SJSA1 (cell line): ENCODE data around the gene YIF1B. TPM values are rescaled to one million over a fixed set of nuclear protein-coding genes. Genes with fewer than 3 reads are reported as not detected.
"Not testable (repeated sequence)": the region's sequence is repeated elsewhere in the genome, so short reads cannot be mapped to it uniquely, and the experiment has no call there.

Experiments
- DNase-seq, 2 experiments: peaks; one replicate each; pipeline ENCODE4 v3.0.0-alpha.2; 2015 to 2020; ENCODE audit warnings: low spot score in 2 of 2, low read depth in 1 of 2
- H3K27ac ChIP-seq: fragments of 250-450 bp; sonication (Bioruptor Pico); 2 replicates; pipeline ENCODE4 v1.5.1; 2020; ENCODE audit warnings: mild to moderate bottlenecking, moderate library complexity
- H3K27me3 ChIP-seq: fragments of 250-450 bp; sonication (Bioruptor Pico); replicated peaks from 2 replicates; pipeline ENCODE4 v1.5.1; 2020; ENCODE audit warnings: mild to moderate bottlenecking, moderate library complexity
- H3K36me3 ChIP-seq: fragments of 250-450 bp; sonication (Bioruptor Pico); 2 replicates; pipeline ENCODE4 v1.5.1; 2020; ENCODE audit warnings: mild to moderate bottlenecking
- H3K4me1 ChIP-seq: fragments of 250-450 bp; sonication (Bioruptor Pico); replicated peaks from 2 replicates; pipeline ENCODE4 v1.6.1; 2021; ENCODE audit warnings: mild to moderate bottlenecking
- H3K4me3 ChIP-seq: fragments of 250-450 bp; sonication (Bioruptor Pico); 2 replicates; pipeline ENCODE4 v1.5.1; 2020; ENCODE audit warnings: mild to moderate bottlenecking
- H3K9me3 ChIP-seq: fragments of 250-450 bp; sonication (Bioruptor Pico); replicated peaks from 2 replicates; pipeline ENCODE4 v1.5.1; 2020; ENCODE audit warnings: mild to moderate bottlenecking
- total RNA-seq: library from RNA; depleted of rRNA; stranded (reverse); fragments of >200 nt; shearing (Covaris generic); gene quantifications from 2 replicates; pipeline ENCODE4 v1.2.3, GENCODE V29; 2014

Gene YIF1B
- total RNA-seq, 1 experiment from 2014 or later, result 92.4 TPM

GRCh38 chr19:38350883-38351282 lies 35.1 kb upstream of the YIF1B start:
- DNase-seq, result no peak
- Histone ChIP-seq H3K4me1 (no peaks in the 10 kb centered on the region), H3K9me3 (no peaks in the 10 kb centered on the region), H3K36me3 (no peaks in the 10 kb centered on the region), H3K27me3 (peaks cover 7% of the 10 kb centered on the region), H3K27ac (no peak overlapping the region), H3K4me3 (no peak overlapping the region)

GRCh38 chr19:38346837-38347236 lies 31.1 kb upstream of the YIF1B start:
- H3K4me1 ChIP-seq, result no peaks in the 10 kb centered on the region
- H3K9me3 ChIP-seq, result no peaks in the 10 kb centered on the region
- H3K27me3 ChIP-seq, result no peaks in the 10 kb centered on the region
- H3K36me3 ChIP-seq, result no peaks in the 10 kb centered on the region
- DNase-seq, result no peak
- H3K4me3 ChIP-seq, result no peak overlapping the region
- no peak overlapping the region for H3K27ac ChIP-seq

GRCh38 chr19:38340927-38341326 lies 25.2 kb upstream of the YIF1B start:
- H3K27me3 ChIP-seq, result no peaks in the 10 kb centered on the region
- no peak for DNase-seq
- H3K4me1 ChIP-seq, result peaks cover 4% of the 10 kb centered on the region; the same call in 1 of the 2 replicates
- H3K9me3 ChIP-seq, result no peaks in the 10 kb centered on the region
- H3K36me3 ChIP-seq, result no peaks in the 10 kb centered on the region
- no peak overlapping the region for H3K4me3 ChIP-seq
- no peak overlapping the region for H3K27ac ChIP-seq

GRCh38 chr19:38339011-38339410 lies 23.3 kb upstream of the YIF1B start:
- H3K36me3 ChIP-seq, H3K4me3 ChIP-seq, H3K9me3 ChIP-seq, H3K4me1 ChIP-seq, H3K27me3 ChIP-seq, H3K27ac ChIP-seq, DNase-seq: not testable (repeated sequence)

GRCh38 chr19:38337360-38337653 lies 21.6 kb upstream of the YIF1B start:
- no peak for DNase-seq

GRCh38 chr19:38336638-38337359 lies 21.1 kb upstream of the YIF1B start:
- peaks cover 4% of the 10 kb centered on the region; the same call in 1 of the 2 replicates for H3K4me1 ChIP-seq
- no peak overlapping the region for H3K27ac ChIP-seq
- H3K9me3 ChIP-seq, result no peaks in the 10 kb centered on the region
- no peaks in the 10 kb centered on the region for H3K27me3 ChIP-seq
- peak; percentile 73 to 92 for DNase-seq
- H3K36me3 ChIP-seq, result no peaks in the 10 kb centered on the region
- H3K4me3 ChIP-seq, result peak overlapping the region; percentile 47

More at GRCh38 chr19:38337360-38337653, 21.6 kb upstream of the YIF1B start:
- Histone ChIP-seq H3K27ac (no peak overlapping the region), H3K4me3 (peak overlapping the region; percentile 47; the same call in 1 of the 2 replicates), H3K27me3 (no peaks in the 10 kb centered on the region), H3K4me1 (peaks cover 4% of the 10 kb centered on the region; the same call in 1 of the 2 replicates), H3K9me3 (no peaks in the 10 kb centered on the region), H3K36me3 (no peaks in the 10 kb centered on the region)

- H3K4me1 ChIP-seq, result peaks cover 4% of the 10 kb centered on the region; the same call in 1 of the 2 replicates
- H3K9me3 ChIP-seq, result no peaks in the 10 kb centered on the region
- peak overlapping the region; percentile 47 for H3K4me3 ChIP-seq
- H3K36me3 ChIP-seq, result no peaks in the 10 kb centered on the region
- peak overlapping the region; percentile 33 for H3K27ac ChIP-seq
- H3K27me3 ChIP-seq, result no peaks in the 10 kb centered on the region
- peak; percentile 94 to 98 for DNase-seq
These were observed 20.3 kb upstream of the YIF1B start for GRCh38 chr19:38335949-38336637.

GRCh38 chr19:38333245-38333644 lies 17.5 kb upstream of the YIF1B start:
- Histone ChIP-seq H3K36me3 (no peaks in the 10 kb centered on the region), H3K4me1 (peaks cover 4% of the 10 kb centered on the region; the same call in 1 of the 2 replicates), H3K9me3 (no peaks in the 10 kb centered on the region), H3K4me3 (no peak overlapping the region), H3K27me3 (no peaks in the 10 kb centered on the region), H3K27ac (no peak overlapping the region)
- no peak for DNase-seq

- no peak for DNase-seq
- no peak overlapping the region for H3K27ac ChIP-seq
- no peaks in the 10 kb centered on the region for H3K27me3 ChIP-seq
- H3K4me1 ChIP-seq, result no peaks in the 10 kb centered on the region
- H3K9me3 ChIP-seq, result no peaks in the 10 kb centered on the region
- H3K4me3 ChIP-seq, result no peak overlapping the region
- H3K36me3 ChIP-seq, result no peaks in the 10 kb centered on the region
These were observed 16.0 kb upstream of the YIF1B start for GRCh38 chr19:38331728-38332127.

GRCh38 chr19:38329651-38330050 lies 13.9 kb upstream of the YIF1B start:
- Histone ChIP-seq H3K4me3 (no peak overlapping the region), H3K4me1 (no peaks in the 10 kb centered on the region), H3K27me3 (no peaks in the 10 kb centered on the region), H3K27ac (no peak overlapping the region), H3K36me3 (no peaks in the 10 kb centered on the region), H3K9me3 (no peaks in the 10 kb centered on the region)
- DNase-seq, result no peak

- Histone ChIP-seq H3K4me3 (no peak overlapping the region), H3K9me3 (no peaks in the 10 kb centered on the region), H3K36me3 (no peaks in the 10 kb centered on the region), H3K27me3 (no peaks in the 10 kb centered on the region), H3K27ac (no peak overlapping the region), H3K4me1 (no peaks in the 10 kb centered on the region)
- no peak for DNase-seq
These were observed 10.8 kb upstream of the YIF1B start for GRCh38 chr19:38326591-38326990.

GRCh38 chr19:38324431-38324830 lies 8.7 kb upstream of the YIF1B start:
- H3K4me1 ChIP-seq, result peaks cover 9% of the 10 kb centered on the region

GRCh38 chr19:38323291-38323690 lies 7.5 kb upstream of the YIF1B start:
- H3K36me3 ChIP-seq, result no peaks in the 10 kb centered on the region
- H3K4me3 ChIP-seq, result no peak overlapping the region
- H3K4me1 ChIP-seq, result peaks cover 11% of the 10 kb centered on the region
- peaks cover 18% of the 10 kb centered on the region for H3K27me3 ChIP-seq
- H3K9me3 ChIP-seq, result no peaks in the 10 kb centered on the region
- no peak overlapping the region for H3K27ac ChIP-seq
- DNase-seq, result no peak

More at GRCh38 chr19:38324431-38324830, 8.7 kb upstream of the YIF1B start:
- H3K9me3 ChIP-seq, result no peaks in the 10 kb centered on the region
- no peak overlapping the region for H3K4me3 ChIP-seq
- H3K27me3 ChIP-seq, result peaks cover 13% of the 10 kb centered on the region
- H3K27ac ChIP-seq, result no peak overlapping the region
- no peak for DNase-seq
- no peaks in the 10 kb centered on the region for H3K36me3 ChIP-seq

- Histone ChIP-seq H3K27ac (no peak overlapping the region), H3K4me1 (peaks cover 11% of the 10 kb centered on the region), H3K4me3 (no peak overlapping the region), H3K9me3 (no peaks in the 10 kb centered on the region), H3K27me3 (peaks cover 18% of the 10 kb centered on the region), H3K36me3 (no peaks in the 10 kb centered on the region)
- no peak for DNase-seq
These were observed 6.0 kb upstream of the YIF1B start for GRCh38 chr19:38321646-38322196.
